ENCODE data around the gene STN1. TPM values are rescaled to one million over a fixed set of nuclear protein-coding genes. Genes with fewer than 3 reads are reported as not detected.

STN1 gene
- polyA plus RNA-seq, 4 donors = 11.2 to 18.1 (median 14.9) TPM

DNA sequence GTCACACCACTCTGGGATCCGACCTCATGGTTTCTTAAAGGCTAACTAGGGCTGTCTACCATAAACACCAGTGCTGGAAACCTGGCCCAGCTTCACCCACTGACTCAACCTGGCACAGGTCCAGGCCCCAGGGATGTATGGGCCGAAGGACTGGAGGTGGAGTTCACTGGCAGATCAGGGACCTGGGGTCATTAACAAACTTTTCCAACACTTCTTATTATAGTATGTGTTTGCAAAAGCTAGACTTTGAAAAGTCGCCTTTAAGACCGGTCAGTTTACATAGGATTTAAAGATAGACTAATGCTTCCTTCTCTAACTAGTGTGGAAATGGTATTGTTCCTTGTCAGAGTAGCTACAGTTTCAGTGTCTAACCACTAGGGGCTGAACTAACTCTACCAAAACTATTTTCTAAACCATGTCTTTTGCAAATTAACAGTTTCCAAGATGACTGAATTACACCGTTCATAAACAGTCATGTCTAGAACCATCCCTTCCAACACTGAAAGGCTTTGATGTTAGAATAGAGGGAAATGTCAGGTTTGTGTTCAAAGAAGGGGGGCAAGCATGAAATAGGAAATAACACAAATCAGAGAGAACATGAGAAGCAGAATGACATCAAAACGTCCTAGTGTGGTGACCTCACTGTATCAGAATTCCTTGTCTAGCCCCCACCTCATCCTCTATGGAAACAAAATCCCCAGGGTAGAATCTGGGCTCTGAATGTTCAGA is 29.7 kb downstream of the STN1 start:
- no peaks in the 10 kb centered on the region for H3K9me3 ChIP-seq (ENCODE audit: control insufficient read depth in 2 of 2, insufficient read depth in 1 of 2, low read depth in 1 of 2, low read length in 1 of 2)
- peaks cover 0 to 38% (median 0%) of the 10 kb centered on the region in 3 donors for H3K4me1 ChIP-seq (ENCODE audit: control insufficient read depth in 3 of 3, insufficient read depth in 2 of 3, low read depth in 1 of 3, low read length in 2 of 3)
- WGBS, 3 donors = 1 to 14% (median 11%) methylated on average over 6 of the region's 6 CpGs
- no peaks in the 10 kb centered on the region for H3K27me3 ChIP-seq (ENCODE audit: control insufficient read depth in 3 of 3, insufficient read depth in 3 of 3, low read length in 3 of 3)
- no peak for FAIRE-seq
- H3K27ac ChIP-seq (ENCODE audit: low read depth in 1 of 3, low read length in 2 of 3) = peak overlapping the region; percentile 59 to 89 (median 83)
- DNase-seq = peak; percentile 77 to 95
- H3K4me3 ChIP-seq (ENCODE audit: low read depth in 1 of 3, low read length in 3 of 3) = no peak overlapping the region
- H3K36me3 ChIP-seq (ENCODE audit: control insufficient read depth in 3 of 3, insufficient read depth in 2 of 3, low read depth in 1 of 3, low read length in 3 of 3) = peaks cover 0 to 13% (median 11%) of the 10 kb centered on the region in 3 donors

- no peak for DNase-seq
- no peaks in the 10 kb centered on the region for H3K27me3 ChIP-seq (ENCODE audit: control insufficient read depth in 3 of 3, insufficient read depth in 3 of 3, low read length in 3 of 3)
- peaks cover 0 to 28% (median 7%) of the 10 kb centered on the region in 3 donors for H3K36me3 ChIP-seq (ENCODE audit: control insufficient read depth in 3 of 3, insufficient read depth in 2 of 3, low read depth in 1 of 3, low read length in 3 of 3)
- 84 to 92% (median 88%) methylated on average over 6 of the region's 6 CpGs for WGBS, 3 donors
- no peak overlapping the region for H3K27ac ChIP-seq (ENCODE audit: low read depth in 1 of 3, low read length in 2 of 3)
- H3K4me3 ChIP-seq (ENCODE audit: low read depth in 1 of 3, low read length in 3 of 3) = no peak overlapping the region
- H3K4me1 ChIP-seq (ENCODE audit: control insufficient read depth in 3 of 3, insufficient read depth in 2 of 3, low read depth in 1 of 3, low read length in 2 of 3) = peaks cover 0 to 34% (median 0%) of the 10 kb centered on the region in 3 donors
- no peak for FAIRE-seq
- H3K9me3 ChIP-seq (ENCODE audit: control insufficient read depth in 2 of 2, insufficient read depth in 1 of 2, low read depth in 1 of 2, low read length in 1 of 2) = no peaks in the 10 kb centered on the region
Measured at GRCh38 chr10:103885617-103886016, 32.4 kb downstream of the STN1 start.

DNA sequence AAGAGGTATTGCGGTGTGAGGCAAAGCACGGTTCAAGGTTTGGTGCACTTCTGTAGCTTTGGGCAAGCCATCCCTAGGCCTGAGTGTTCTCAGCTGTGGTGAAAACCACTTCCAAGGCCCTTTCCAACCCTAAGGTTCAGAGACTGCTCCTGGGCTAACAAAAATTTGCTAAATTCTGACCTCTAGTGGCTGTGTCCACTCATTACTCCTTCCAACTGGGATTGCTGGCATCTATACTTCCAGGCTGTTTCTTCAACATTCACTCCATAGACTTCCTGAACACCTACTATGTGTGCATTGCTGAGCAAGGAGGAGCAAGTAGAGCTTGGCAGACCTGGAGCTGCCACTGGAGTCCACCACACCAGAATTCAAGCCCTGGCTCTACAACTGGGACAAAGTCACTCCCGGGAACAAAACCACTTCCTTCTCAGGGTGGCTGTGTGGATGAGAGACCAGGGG is 33.3 kb downstream of the STN1 start:
- FAIRE-seq (no peak), DNase-seq (peak; percentile 72 to 74)
- Histone ChIP-seq H3K4me1 (ENCODE audit: control insufficient read depth in 3 of 3, insufficient read depth in 2 of 3, low read depth in 1 of 3, low read length in 2 of 3) (peaks cover 0 to 25% (median 0%) of the 10 kb centered on the region in 3 donors), H3K4me3 (ENCODE audit: low read depth in 1 of 3, low read length in 3 of 3) (no peak overlapping the region), H3K36me3 (ENCODE audit: control insufficient read depth in 3 of 3, insufficient read depth in 2 of 3, low read depth in 1 of 3, low read length in 3 of 3) (peaks cover 0 to 37% (median 11%) of the 10 kb centered on the region in 3 donors), H3K9me3 (ENCODE audit: control insufficient read depth in 2 of 2, insufficient read depth in 1 of 2, low read depth in 1 of 2, low read length in 1 of 2) (no peaks in the 10 kb centered on the region), H3K27ac (ENCODE audit: low read depth in 1 of 3, low read length in 2 of 3) (no peak overlapping the region), H3K27me3 (ENCODE audit: control insufficient read depth in 3 of 3, insufficient read depth in 3 of 3, low read length in 3 of 3) (no peaks in the 10 kb centered on the region)
- WGBS, 3 donors = 74 to 80% (median 76%) methylated on average over 3 of the region's 3 CpGs

DNA sequence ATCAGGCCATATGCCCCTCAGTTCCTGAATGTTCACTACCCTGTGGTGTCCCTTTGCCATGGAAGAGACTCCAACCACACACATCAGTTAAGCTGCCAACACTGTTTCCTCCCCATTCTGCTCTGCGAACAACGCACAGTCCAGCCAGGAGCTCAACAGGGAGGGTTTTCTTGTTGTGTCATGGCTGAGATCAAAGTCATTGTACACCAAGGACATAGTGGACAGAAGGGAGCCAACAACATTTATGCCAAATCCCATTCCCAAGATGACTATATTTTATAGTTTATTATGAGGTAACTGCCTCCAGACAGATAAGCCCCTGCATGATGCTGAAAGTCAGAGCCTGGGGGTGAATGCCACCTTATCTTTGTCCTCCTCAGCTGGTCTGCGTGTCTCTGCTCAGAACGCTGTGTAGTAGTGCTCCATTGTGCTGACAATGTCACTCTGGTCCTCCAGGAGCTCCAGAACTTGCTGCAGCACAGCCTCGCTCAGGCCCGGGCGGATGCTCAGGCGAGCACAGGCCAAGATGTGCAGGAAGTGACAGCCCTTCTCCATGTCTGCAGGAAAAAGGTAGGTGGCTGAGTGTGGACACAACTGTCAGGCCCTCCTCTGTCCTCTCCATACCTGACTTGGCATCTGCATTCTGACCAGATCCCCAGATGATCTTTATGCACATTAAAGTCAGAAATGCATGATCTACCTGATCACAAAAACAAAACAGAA is 35.5 kb downstream of the STN1 start:
- no peaks in the 10 kb centered on the region for H3K9me3 ChIP-seq (ENCODE audit: control insufficient read depth in 2 of 2, insufficient read depth in 1 of 2, low read depth in 1 of 2, low read length in 1 of 2)
- DNase-seq (no peak), FAIRE-seq (no peak)
- 84 to 93% (median 91%) methylated on average over 8 of the region's 8 CpGs for WGBS, 3 donors
- peaks cover 4 to 50% (median 20%) of the 10 kb centered on the region in 3 donors for H3K36me3 ChIP-seq (ENCODE audit: control insufficient read depth in 3 of 3, insufficient read depth in 2 of 3, low read depth in 1 of 3, low read length in 3 of 3)
- peaks cover 0 to 6% (median 0%) of the 10 kb centered on the region in 3 donors for H3K4me1 ChIP-seq (ENCODE audit: control insufficient read depth in 3 of 3, insufficient read depth in 2 of 3, low read depth in 1 of 3, low read length in 2 of 3)
- H3K4me3 ChIP-seq (ENCODE audit: low read depth in 1 of 3, low read length in 3 of 3) = no peak overlapping the region
- no peaks in the 10 kb centered on the region for H3K27me3 ChIP-seq (ENCODE audit: control insufficient read depth in 3 of 3, insufficient read depth in 3 of 3, low read length in 3 of 3)
- H3K27ac ChIP-seq (ENCODE audit: low read depth in 1 of 3, low read length in 2 of 3) = no peak overlapping the region

DNA sequence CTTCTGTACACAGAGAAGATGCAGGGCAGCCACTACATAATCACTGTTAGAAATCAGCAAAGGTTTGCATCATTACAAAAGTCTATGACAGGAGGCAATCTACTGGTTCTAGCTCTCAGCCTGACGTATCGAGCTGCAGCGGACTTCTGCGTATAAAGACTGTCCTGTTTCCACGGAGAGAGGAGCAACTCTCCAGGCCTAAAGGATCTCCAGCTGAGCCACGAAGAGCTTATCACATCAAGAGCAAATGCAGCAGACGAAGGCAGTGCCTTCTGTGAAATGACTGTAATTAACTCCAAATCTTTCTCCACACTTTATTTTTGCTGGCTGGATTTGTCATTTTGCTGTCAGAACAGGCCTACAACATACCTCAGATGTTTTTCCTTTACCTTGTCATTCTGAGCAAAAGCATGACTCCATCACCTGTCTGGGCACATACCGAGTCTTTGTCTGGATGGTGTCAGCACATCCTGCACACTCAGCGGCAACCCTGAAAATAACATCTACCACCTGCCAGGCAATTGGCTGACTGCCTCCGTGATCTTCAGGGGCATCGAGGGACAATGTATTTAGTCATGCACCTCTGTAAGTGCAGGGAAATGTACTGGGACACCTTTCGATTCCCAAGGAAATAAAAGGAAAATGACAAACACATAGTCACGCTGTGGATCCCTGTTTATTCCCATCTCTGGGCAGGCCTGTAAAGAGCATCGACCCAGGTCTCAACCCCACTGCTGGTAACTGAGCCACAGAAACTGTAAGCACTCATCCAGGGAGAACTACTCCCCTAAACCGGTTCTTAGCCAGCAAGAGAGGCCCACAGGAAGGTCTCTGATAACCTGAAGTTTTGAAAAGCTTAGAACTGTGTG is 36.3 kb downstream of the STN1 start:
- Histone ChIP-seq H3K27ac (ENCODE audit: low read depth in 1 of 3, low read length in 2 of 3) (no peak overlapping the region), H3K36me3 (ENCODE audit: control insufficient read depth in 3 of 3, insufficient read depth in 2 of 3, low read depth in 1 of 3, low read length in 3 of 3) (peaks cover 4 to 48% (median 19%) of the 10 kb centered on the region in 3 donors), H3K27me3 (ENCODE audit: control insufficient read depth in 3 of 3, insufficient read depth in 3 of 3, low read length in 3 of 3) (no peaks in the 10 kb centered on the region), H3K4me1 (ENCODE audit: control insufficient read depth in 3 of 3, insufficient read depth in 2 of 3, low read depth in 1 of 3, low read length in 2 of 3) (peaks cover 0 to 3% (median 0%) of the 10 kb centered on the region in 3 donors), H3K4me3 (ENCODE audit: low read depth in 1 of 3, low read length in 3 of 3) (no peak overlapping the region), H3K9me3 (ENCODE audit: control insufficient read depth in 2 of 2, insufficient read depth in 1 of 2, low read depth in 1 of 2, low read length in 1 of 2) (no peaks in the 10 kb centered on the region)
- FAIRE-seq = no peak
- DNase-seq = no peak
- WGBS, 3 donors = 92 to 94% (median 92%) methylated on average over 15 of the region's 15 CpGs

- 95 to 97% (median 96%) methylated on average over 7 of the region's 7 CpGs for WGBS, 3 donors
- no peak overlapping the region for H3K27ac ChIP-seq (ENCODE audit: low read depth in 1 of 3, low read length in 2 of 3)
- H3K9me3 ChIP-seq (ENCODE audit: control insufficient read depth in 2 of 2, insufficient read depth in 1 of 2, low read depth in 1 of 2, low read length in 1 of 2) = no peaks in the 10 kb centered on the region
- H3K4me1 ChIP-seq (ENCODE audit: control insufficient read depth in 3 of 3, insufficient read depth in 2 of 3, low read depth in 1 of 3, low read length in 2 of 3) = peaks cover 0 to 3% (median 0%) of the 10 kb centered on the region in 3 donors
- H3K27me3 ChIP-seq (ENCODE audit: control insufficient read depth in 3 of 3, insufficient read depth in 3 of 3, low read length in 3 of 3) = no peaks in the 10 kb centered on the region
- no peak overlapping the region for H3K4me3 ChIP-seq (ENCODE audit: low read depth in 1 of 3, low read length in 3 of 3)
- DNase-seq = no peak
- no peak for FAIRE-seq
- peaks cover 4 to 46% (median 19%) of the 10 kb centered on the region in 3 donors for H3K36me3 ChIP-seq (ENCODE audit: control insufficient read depth in 3 of 3, insufficient read depth in 2 of 3, low read depth in 1 of 3, low read length in 3 of 3)
Measured at GRCh38 chr10:103879831-103880230, 38.2 kb downstream of the STN1 start.

DNA sequence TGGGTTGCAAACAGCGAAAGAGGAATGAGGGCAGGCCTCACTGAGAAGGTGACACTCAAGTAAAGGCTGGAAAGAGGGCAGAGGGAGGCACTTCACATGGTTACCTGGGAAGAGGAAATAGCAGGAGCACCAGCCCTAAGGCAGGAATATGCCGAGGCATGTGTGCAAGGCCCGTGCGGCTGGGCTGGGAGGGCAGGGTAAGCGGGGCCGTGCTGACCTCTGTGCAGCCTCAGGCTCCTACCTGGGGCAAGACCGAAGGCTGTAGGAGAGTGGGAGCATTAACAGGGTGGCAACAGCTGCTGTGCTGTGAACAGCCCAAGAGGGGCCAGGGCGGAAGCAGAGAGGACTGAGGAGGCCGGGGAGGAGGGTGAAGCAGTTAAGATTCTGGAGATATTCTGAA is 38.6 kb downstream of the STN1 start:
- FAIRE-seq = no peak
- no peak for DNase-seq
- peaks cover 4 to 44% (median 19%) of the 10 kb centered on the region in 3 donors for H3K36me3 ChIP-seq (ENCODE audit: control insufficient read depth in 3 of 3, insufficient read depth in 2 of 3, low read depth in 1 of 3, low read length in 3 of 3)
- no peaks in the 10 kb centered on the region for H3K27me3 ChIP-seq (ENCODE audit: control insufficient read depth in 3 of 3, insufficient read depth in 3 of 3, low read length in 3 of 3)
- no peaks in the 10 kb centered on the region for H3K9me3 ChIP-seq (ENCODE audit: control insufficient read depth in 2 of 2, insufficient read depth in 1 of 2, low read depth in 1 of 2, low read length in 1 of 2)
- no peak overlapping the region for H3K4me3 ChIP-seq (ENCODE audit: low read depth in 1 of 3, low read length in 3 of 3)
- WGBS, 3 donors = 88 to 92% (median 89%) methylated on average over 9 of the region's 9 CpGs
- H3K27ac ChIP-seq (ENCODE audit: low read depth in 1 of 3, low read length in 2 of 3) = no peak overlapping the region
- H3K4me1 ChIP-seq (ENCODE audit: control insufficient read depth in 3 of 3, insufficient read depth in 2 of 3, low read depth in 1 of 3, low read length in 2 of 3) = peaks cover 0 to 1% (median 0%) of the 10 kb centered on the region in 3 donors

DNA sequence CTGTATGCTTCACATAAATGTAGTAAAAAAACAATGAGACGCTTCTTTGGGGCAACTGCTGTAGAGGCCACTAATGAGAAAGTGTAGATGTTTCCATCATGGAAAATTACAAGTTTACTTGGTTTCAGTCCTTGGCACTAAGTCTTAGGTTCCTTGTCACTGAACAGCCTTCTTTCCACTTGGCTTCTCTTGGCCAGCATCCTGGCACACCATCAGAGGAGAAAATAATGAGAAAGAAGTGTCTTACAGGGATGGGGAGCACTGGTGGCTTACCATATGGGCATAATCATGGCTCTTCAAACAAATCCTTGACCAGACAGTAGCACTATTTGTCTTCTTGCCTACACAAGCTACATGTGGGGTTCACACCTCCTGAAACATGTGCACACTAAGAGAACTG is 40.1 kb downstream of the STN1 start:
- 91 to 95% (median 93%) methylated on average over 1 of the region's 1 CpG for WGBS, 3 donors
- H3K36me3 ChIP-seq (ENCODE audit: control insufficient read depth in 3 of 3, insufficient read depth in 2 of 3, low read depth in 1 of 3, low read length in 3 of 3) = peaks cover 6 to 51% (median 19%) of the 10 kb centered on the region in 3 donors
- H3K27ac ChIP-seq (ENCODE audit: low read depth in 1 of 3, low read length in 2 of 3) = no peak overlapping the region
- no peaks in the 10 kb centered on the region for H3K4me1 ChIP-seq (ENCODE audit: control insufficient read depth in 3 of 3, insufficient read depth in 2 of 3, low read depth in 1 of 3, low read length in 2 of 3)
- H3K27me3 ChIP-seq (ENCODE audit: control insufficient read depth in 3 of 3, insufficient read depth in 3 of 3, low read length in 3 of 3) = no peaks in the 10 kb centered on the region
- DNase-seq (no peak), FAIRE-seq (no peak)
- no peaks in the 10 kb centered on the region for H3K9me3 ChIP-seq (ENCODE audit: control insufficient read depth in 2 of 2, insufficient read depth in 1 of 2, low read depth in 1 of 2, low read length in 1 of 2)
- no peak overlapping the region for H3K4me3 ChIP-seq (ENCODE audit: low read depth in 1 of 3, low read length in 3 of 3)
